ENCODE data around the gene DMD.

- TF ChIP-seq CTCF (IDR thresholded peaks at IDR 0.05): no peak
- no peak for TF ChIP-seq EZH2 (IDR thresholded peaks at IDR 0.05; ENCODE audit: borderline replicate concordance, insufficient read depth, low read depth, low read length, poor library complexity, severe bottlenecking)
Observed at GRCh38 chrX:31199056-31199839, 2012.1 kb downstream of the DMD start.
